Erythroblast (primary cell): ENCODE data around the gene PITX3.

ENCODE experiments used
- DNase-seq, 2 experiments: peaks; one replicate each; lab custom pipeline; 2025; lab: John Stamatoyannopoulos, UW
- GATA1 ChIP-seq: IDR thresholded peaks from 2 replicates; pipeline ENCODE4 v1.6.1; 2011; ENCODE audit warnings: low read depth, mild to moderate bottlenecking, control low read depth, low read length, moderate library complexity
- POLR2A ChIP-seq: IDR thresholded peaks from 2 replicates; pipeline ENCODE4 v1.6.1; 2011; ENCODE audit warnings: mild to moderate bottlenecking, low read length

PITX3 gene

DNA sequence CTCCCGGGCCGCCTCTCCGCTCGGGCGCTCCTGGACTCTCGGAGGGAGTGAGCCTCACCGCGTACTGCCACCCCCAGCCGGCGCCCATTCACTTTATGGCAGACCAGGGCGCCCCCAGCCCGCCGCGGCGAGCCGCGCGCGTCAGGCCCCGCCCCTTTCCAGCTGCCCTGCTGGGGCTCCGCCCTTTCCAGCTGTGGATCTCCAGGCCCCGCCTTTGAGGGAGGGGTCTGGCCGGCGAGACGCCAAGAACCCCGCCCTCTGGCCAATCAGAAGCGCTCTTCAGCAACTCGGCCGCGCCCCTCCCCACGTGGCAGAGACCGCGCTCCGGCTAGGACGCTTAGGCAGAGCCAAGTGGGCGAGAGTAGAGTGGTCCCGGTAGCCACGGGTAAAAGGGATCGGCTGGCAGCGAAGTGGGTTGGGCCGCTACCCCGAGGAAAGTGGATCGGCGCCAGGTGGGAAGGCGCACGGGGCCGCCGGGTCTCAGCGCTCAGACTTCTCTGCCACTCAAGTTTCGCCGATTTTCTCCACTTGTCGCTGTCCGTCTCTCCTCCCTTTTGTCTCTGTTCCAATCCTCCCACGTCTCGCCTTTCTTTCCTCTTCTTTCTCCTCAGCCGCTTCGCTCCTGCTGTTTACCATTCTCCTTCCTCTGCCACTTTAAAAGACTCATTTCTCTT is at the start of gene PITX3:
PITX3 (minus strand) TSS at position 69 of the 674 bp plus-strand sequence. CDS start 9,432 bp downstream, outside the sequence.
- TF ChIP-seq GATA1: no peak
- TF ChIP-seq POLR2A: no peak
- peak; percentile 96 to 98 for DNase-seq

DNA sequence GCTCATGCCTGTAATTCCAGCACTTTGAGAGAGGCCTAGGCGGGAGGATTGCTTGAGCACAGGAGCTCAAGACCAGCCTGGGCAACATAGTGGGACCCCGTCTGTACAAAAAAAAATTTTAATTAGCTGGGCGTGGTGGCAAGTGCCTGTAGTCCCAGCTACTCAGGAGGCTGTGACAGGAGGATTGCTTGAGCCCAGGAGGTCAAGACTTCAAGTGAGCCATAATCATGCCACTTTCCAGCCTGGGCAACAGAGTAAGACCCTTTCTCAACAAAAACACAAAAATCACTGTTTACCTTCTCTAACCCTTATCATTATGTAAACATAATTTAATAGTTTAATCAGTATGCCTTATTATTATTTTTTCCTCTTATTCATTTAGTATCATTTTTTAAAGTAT is 48.5 kb upstream of the PITX3 start:
- TF ChIP-seq POLR2A (no peak), GATA1 (no peak)

DNA sequence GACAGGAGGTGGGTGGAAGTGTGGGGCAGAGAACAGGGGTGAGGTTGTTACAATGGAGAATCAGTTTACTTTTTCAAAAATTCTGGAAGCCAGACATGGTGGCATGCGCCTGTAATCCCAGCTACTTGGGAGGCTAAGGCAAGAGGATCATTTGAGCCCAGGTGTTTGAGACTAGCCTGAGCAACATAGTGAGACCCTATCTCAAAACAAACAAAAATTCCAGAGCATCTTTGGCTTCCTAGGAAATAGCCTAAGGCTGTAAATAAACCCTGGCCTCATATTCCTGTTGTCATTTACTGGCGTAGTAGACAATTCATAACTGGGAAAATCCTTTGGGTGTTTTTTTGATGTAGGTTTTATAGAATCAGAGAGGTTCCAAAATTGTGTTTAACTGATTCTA is 48.0 kb upstream of the PITX3 start:
- TF ChIP-seq GATA1 (no peak), POLR2A (no peak)
- DNase-seq: no peak

More for the DNA sequence above, 48.5 kb upstream of the PITX3 start:
- DNase-seq: no peak

DNA sequence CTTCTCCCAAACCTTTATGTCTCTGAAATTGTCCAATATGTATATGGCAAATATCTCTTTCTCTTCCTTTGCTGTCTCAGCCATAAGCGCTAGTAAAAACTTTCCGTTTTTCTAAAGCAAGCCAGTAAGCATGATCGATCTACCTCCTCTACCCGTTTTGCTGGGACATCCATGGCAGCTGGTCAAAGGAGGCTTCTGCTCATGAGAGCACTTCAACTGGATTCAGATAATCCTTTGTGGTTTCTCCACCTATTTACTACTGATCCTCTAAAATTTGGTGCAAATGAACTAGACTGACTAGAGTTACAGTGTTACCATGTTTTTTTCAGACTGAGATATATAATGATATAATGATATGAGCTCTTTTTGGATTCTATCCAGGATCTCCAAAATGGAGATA is 46.7 kb upstream of the PITX3 start:
- no peak for DNase-seq
- TF ChIP-seq POLR2A (no peak), GATA1 (no peak)

DNA sequence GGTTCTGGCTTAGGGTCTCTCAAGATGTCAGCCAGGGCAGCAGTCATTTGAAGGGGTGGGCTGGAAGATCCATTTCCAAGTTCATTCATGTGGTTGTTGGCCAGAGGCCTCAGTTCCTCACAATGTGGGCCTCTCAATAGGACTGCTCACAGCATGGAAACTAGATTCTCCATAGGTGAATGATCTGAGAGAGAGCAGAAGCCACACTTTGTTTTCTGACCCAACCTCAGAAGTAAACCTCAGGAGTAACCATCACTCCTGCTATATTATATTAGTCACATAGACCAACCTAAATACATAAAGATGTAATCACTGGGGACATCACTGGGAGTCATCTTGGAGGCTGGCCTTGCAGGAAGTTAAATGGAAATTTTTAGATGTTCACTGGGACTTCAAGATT is 46.2 kb upstream of the PITX3 start:
- TF ChIP-seq POLR2A: no peak
- no peak for TF ChIP-seq GATA1
- no peak for DNase-seq

DNA sequence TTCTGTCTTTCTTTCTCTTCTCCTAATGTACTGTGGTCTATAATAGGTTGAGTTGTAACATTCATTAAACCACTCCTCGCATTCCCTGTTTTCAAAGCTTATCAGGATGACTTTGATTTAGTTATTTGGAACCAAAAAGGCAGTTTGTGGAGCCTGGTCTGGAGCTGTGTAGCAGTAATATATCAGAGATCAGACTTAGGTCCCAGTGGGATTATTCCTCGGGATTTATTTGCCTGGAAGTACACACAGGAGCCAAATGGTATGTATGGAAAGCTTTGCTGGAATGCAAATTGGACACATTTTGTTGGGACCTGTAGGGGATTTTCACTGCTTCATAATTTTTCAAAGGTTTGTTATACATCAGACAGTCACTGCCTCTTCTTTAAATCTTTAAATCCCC is 44.9 kb upstream of the PITX3 start:
- DNase-seq: no peak
- no peak for TF ChIP-seq POLR2A
- no peak for TF ChIP-seq GATA1

DNA sequence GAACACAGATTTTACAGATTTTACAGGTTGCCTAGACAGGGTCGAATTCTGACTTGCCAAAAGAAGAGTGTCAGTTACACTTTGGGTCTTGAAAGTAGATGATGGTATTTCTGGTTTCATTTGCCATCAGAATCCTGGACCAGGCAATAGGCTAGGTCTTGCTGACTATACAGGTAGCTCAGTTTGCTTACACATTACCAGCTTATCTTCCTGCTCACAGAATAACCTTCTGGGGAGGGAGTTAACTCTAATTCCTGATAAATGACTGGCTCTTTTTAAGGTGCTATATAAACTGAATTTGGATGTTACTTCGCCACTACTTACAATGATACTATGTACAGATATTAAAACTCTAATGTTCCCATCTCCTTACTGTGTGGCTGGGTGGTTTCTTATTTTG is 43.8 kb upstream of the PITX3 start:
- peak; percentile 70 for DNase-seq

DNA sequence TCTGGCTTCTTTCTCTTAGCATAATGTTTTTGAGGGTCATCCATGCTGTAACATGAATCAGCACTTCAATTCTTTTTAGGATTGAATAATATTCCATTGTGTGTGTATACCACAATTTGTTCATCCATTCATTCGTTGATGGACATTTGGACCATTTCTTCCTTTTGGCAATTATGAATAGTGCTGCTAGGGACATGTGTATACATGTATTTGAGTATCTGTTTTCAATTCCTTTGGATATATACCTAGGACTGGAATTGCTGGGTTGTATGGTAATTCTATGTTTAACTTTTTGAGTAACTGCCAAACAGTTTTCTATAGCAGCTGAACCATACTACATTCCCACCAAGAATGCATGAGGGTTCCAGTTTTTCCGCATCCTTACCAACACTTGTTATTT is 43.2 kb upstream of the PITX3 start:
- TF ChIP-seq POLR2A: no peak
- TF ChIP-seq GATA1: no peak

More for the DNA sequence above, 43.8 kb upstream of the PITX3 start:
- TF ChIP-seq POLR2A: no peak
- TF ChIP-seq GATA1: no peak

DNA sequence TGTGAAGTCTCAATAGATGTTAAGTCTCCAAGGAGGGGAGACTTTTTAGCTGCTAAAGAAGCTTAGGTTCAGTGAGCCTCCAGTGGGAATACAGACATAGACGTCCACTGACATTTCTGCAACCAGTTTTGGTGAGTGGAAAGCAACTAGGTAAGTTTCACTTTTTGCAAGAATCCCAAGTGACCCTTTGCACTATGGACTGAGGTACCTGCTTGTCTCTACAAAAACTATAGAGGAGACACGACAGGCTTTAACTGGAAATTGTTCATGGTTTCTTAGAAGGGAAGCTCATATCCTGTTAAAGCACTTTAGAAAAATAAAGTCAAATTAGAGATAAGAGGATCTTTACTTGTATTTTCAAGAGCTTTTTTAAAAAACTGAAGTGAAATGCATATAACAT is 42.6 kb upstream of the PITX3 start:
- TF ChIP-seq GATA1 (no peak), POLR2A (no peak)
- DNase-seq: no peak

More for the DNA sequence above, 43.2 kb upstream of the PITX3 start:
- DNase-seq: no peak

DNA sequence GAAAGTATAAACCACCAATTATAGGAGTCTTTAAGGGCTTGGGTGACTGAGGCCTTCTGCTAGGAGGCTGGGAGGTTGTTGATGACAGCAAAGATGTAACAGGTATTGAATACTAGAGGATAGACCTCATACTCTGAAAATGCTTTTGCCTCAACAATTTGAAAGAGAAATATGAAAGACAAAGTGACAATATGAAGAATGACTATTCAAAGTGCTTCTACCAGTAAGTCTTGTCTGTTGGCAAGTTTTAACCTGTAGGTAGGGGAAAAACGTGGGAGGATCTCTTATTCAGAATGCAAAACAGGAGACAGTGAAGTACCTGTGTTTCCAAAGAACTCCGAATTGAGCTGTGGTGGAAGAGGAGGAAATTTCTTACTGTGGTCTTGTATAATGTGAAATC is 42.2 kb upstream of the PITX3 start:
- no peak for DNase-seq
- no peak for TF ChIP-seq GATA1
- no peak for TF ChIP-seq POLR2A

DNA sequence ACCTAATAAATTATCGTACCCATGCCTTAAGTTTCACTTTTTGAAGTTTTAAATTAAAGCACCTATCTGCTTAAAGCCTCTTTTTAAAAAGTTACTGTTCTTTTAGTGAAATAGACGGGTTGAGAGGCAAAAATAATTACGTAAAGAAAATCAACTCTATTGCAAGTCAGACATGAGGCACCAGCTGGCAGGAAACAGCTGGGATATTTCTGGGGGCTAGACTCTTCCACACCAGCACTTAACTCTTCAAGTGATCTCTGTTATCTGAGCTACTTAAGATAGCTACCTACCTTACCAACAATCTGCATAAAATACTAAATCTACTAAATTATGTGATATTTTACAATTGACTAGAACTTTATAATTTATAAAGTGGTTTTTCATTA is 39.8 kb upstream of the PITX3 start:
- no peak for DNase-seq
- TF ChIP-seq POLR2A (no peak), GATA1 (no peak)

DNA sequence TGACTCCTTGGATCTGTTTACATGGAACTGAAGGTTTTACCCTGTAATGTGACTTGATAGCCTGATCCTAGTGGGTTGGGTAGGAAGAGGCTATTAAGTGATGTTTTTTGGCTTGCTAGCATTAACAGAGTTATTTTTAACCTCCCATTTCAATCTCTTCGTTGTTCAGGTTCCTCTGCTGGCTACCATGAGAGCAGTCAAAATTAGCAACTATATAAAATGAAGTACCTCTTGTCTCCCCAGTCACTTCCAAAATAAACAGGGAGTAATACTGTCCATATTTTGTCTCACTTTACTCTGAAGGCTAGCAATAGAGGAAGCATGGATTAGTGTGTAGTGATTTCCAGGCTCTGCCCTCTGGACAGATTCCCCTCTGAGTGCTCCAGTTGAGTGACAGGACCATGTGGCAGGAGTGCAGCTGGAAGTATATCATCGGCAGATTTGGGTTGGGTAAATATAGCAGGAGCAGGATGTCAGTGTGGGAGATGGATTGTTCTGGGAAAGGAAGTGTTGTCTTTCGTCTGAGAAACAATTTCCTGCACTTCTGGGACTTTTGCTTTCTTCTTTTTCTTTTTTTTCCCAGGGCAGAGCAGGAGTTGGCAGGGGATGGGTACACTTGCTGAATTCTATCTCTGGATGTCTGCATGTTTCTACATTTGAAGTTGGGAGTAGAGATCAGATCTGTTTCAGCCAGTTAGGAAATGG is 39.2 kb upstream of the PITX3 start:
- DNase-seq: no peak
- TF ChIP-seq GATA1 (no peak), POLR2A (no peak)

DNA sequence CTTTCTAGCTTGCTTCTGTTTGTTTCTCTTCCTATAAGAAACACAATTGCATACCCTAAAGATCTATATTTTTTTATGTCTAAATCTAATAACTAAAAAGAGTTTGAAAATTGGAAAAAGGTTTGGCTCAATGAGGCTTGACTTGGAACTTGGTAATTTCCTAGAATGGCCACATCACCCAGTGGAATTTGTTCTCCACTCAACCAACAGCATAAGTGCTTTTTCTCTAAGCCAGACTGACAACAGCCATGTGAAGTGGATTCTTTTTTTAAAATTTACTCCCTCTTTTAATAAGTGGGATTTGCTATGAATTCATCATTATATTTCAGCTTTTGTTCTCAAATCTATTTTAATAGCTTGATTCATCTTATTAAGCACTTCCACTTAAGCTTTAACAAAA is 37.8 kb upstream of the PITX3 start:
- TF ChIP-seq GATA1: no peak
- TF ChIP-seq POLR2A: no peak
- DNase-seq: no peak

DNA sequence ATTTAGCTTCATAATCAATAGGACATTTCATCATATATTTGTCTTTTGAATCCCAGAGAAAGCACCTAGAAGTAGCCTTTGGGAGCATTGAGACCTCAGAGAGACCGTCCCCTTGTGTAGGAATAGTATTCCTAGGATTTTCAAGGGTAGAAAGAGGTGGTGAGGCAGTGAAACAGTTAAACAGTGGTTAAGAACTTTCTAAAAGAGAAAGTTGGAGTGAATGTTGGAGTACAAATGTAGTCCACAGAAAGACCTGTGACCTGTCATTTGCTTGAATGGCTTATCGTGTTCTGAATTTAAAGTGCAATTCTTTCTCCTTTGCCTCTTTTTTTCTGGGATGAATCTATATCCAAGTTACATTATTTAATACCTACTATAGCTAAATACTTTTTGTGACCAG is 34.0 kb upstream of the PITX3 start:
- no peak for TF ChIP-seq GATA1
- no peak for TF ChIP-seq POLR2A
- no peak for DNase-seq

DNA sequence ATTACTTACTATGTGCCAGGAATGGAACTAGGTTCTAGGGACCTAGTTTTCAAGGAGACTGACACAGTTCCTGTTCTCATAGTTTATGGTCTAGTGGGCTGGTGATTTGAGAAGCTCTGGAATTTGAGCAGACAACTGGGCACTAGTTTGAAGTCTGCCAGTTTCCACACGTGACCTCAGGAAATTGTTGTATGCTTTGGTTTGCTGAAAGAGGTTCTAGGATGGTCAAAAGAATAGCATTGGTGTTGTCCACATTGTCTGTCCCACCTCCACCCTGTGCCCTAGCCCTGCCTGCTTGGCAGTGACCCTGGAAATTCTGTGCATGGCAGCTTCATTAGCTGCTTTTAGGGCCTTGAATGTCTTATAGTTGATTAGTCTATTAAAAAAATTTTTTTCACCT is 32.8 kb upstream of the PITX3 start:
- TF ChIP-seq POLR2A (no peak), GATA1 (no peak)
- DNase-seq: no peak
